Activated CD4-positive, alpha-beta memory T cell treated with anti-CD3 and anti-CD28 coated beads, Interleukin-2, amount 10 ng/mL, durations not matched to agents 7 days and 5 days (primary cell): Measurements from ENCODE around the gene CACNA2D3. TPM values are rescaled to one million over a fixed set of nuclear protein-coding genes. Genes with fewer than 3 reads are reported as not detected.
"Not testable (repeated sequence)": the region's sequence is repeated elsewhere in the genome, so short reads cannot be mapped to it uniquely, and the experiment has no call there.

ENCODE experiments used
- CTCF ChIA-PET: fragments of 350-600 bp; sonication (Branson Sonifier 250); formaldehyde crosslinking; loops from one replicate; lab custom pipeline; 2021; ENCODE audit warnings: antibody characterized with exemption, inconsistent platforms; lab: Charles Lee
- POLR2A ChIA-PET: fragments of 350-600 bp; sonication (Branson Sonifier 250); formaldehyde crosslinking; loops from one replicate; lab custom pipeline; 2021; ENCODE audit warnings: antibody characterized with exemption; lab: Charles Lee
- DNase-seq: peaks from one replicate; pipeline ENCODE4 v3.0.0-alpha.2; 2020
- H3K27ac Mint-ChIP-seq: one replicate; pipeline ENCODE4 v1.8.0; 2021; ENCODE audit warnings: mild to moderate bottlenecking, mixed read lengths
- H3K27me3 Mint-ChIP-seq: one replicate; pipeline ENCODE4 v1.8.0; 2021; ENCODE audit warnings: mixed read lengths
- H3K36me3 Mint-ChIP-seq: one replicate; pipeline ENCODE4 v1.8.0; 2021; ENCODE audit warnings: low read depth, mixed read lengths
- H3K4me1 Mint-ChIP-seq: one replicate; pipeline ENCODE4 v1.8.0; 2021; ENCODE audit warnings: mixed read lengths
- H3K4me3 Mint-ChIP-seq: one replicate; pipeline ENCODE4 v1.8.0; 2021; ENCODE audit warnings: mild to moderate bottlenecking, mixed read lengths
- H3K9me3 Mint-ChIP-seq: one replicate; pipeline ENCODE4 v1.8.0; 2021; ENCODE audit warnings: mixed read lengths
- total RNA-seq, 2 experiments: library from RNA; stranded (reverse); gene quantifications; one replicate each; pipeline ENCODE4 v1.2.3, GENCODE V29; 2021

Gene CACNA2D3
- total RNA-seq, 2 experiments from 2014 or later, result not detected

DNA sequence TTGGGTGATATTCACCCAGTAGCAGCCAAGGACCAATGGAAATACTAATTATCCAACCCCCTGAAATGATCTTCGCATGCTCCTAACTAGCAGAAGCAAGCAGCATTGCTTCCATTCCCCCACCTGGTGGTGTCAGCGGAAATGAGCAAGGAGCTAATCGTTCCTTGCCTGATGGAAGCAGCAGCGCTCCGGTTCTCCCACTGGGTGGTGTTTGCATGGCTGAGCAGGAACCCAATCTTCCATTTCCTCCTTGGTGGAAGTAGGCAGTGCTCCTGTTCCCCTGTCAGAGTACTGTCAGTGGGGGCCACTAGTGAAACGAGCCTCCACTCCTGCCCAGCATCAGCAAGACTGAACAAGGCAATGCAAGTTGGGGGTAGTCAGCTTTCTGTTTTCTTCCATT, 311.5 kb downstream of the CACNA2D3 start:
- H3K4me3 Mint-ChIP-seq, result no peak overlapping the region
- H3K4me1 Mint-ChIP-seq, result no peaks in the 10 kb centered on the region
- ChIA-PET CTCF (no interaction called here), POLR2A (no interaction called here)
- H3K9me3 Mint-ChIP-seq, result no peaks in the 10 kb centered on the region
- H3K27me3 Mint-ChIP-seq, result no peaks in the 10 kb centered on the region
- no peak for DNase-seq
- H3K27ac Mint-ChIP-seq, result no peak overlapping the region
- H3K36me3 Mint-ChIP-seq, result no peaks in the 10 kb centered on the region

DNA sequence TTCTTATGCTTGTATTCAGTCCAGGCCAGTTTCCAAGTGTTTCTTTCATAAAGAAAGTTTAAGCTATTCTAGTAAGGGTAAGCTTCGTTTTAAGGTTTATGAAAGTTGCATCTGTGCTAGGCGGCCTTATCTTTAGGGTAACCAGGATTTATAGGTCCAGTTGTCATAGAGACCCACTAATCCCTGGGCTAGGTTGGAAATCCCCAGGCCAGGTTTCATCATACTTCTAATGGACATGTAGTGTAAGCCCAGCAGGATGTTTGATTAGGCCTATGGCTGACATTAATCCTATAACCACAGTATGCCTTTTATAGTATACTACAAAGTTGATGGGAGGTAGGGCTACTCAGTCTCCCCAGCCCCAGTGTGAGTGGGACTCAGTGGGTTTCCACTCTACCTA, 312.4 kb downstream of the CACNA2D3 start:
- Mint-ChIP-seq H3K36me3 (no peaks in the 10 kb centered on the region), H3K27me3 (no peaks in the 10 kb centered on the region), H3K27ac (no peak overlapping the region), H3K4me1 (no peaks in the 10 kb centered on the region), H3K9me3 (no peaks in the 10 kb centered on the region), H3K4me3 (no peak overlapping the region)
- DNase-seq, result no peak
- POLR2A ChIA-PET, result no interaction called here
- CTCF ChIA-PET, result no interaction called here

DNA sequence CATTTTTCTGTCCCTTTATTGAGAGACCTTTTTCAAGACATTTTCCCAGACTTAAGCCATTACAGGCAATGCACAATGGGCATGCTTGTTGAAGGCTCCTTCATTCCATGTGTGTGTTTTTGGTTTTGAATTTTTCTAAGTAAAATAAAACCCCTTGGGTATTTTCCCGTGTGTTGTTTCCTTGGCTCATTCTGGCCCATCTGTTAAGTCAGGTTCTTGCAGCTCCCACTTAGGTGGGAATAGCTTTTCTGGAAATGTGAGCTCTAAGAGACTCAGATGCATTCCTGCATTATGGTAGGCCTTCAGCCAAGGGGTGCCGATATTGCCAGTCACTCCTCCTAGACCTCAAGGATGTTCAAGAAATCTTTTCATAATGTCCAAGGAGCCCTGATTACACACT, 314.9 kb downstream of the CACNA2D3 start:
- Mint-ChIP-seq H3K4me1 (no peaks in the 10 kb centered on the region), H3K27ac (no peak overlapping the region), H3K36me3 (no peaks in the 10 kb centered on the region), H3K27me3 (no peaks in the 10 kb centered on the region), H3K9me3 (no peaks in the 10 kb centered on the region), H3K4me3 (no peak overlapping the region)
- POLR2A ChIA-PET, result no interaction called here
- no peak for DNase-seq
- CTCF ChIA-PET, result no interaction called here

DNA sequence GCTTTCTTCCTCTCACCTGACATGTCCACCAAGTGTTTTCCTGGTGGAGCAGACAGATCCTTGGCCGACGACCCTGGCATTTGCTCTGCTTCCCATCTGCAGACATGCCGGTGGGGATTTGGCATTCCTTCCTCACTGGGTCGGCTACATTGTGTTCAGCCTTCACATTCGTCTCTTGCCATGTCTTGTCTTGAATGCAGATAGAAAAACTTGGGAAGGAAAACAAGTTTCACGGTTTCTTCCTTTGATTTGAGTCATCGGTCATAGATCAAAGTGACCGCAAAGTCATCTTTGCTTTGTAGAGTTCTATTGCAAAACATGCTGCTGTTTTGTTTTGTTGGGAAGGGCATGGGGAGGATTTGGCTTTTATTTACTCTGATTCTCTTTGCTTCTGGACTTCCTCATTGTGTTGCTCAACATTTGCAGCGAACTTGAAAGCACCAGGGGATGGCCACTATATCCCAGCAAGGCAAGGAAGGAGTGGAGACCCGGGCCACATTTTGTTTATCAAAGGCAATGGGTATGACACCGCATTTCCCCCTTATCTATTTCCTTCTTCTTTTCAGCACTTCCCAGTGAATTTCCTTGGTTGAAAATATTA, 321.3 kb downstream of the CACNA2D3 start:
- CTCF ChIA-PET, result no interaction called here
- POLR2A ChIA-PET, result no interaction called here
- no peaks in the 10 kb centered on the region for H3K36me3 Mint-ChIP-seq
- H3K27ac Mint-ChIP-seq, result no peak overlapping the region
- H3K4me3 Mint-ChIP-seq, result no peak overlapping the region
- DNase-seq, result no peak
- H3K27me3 Mint-ChIP-seq, result no peaks in the 10 kb centered on the region
- H3K4me1 Mint-ChIP-seq, result no peaks in the 10 kb centered on the region
- no peaks in the 10 kb centered on the region for H3K9me3 Mint-ChIP-seq

DNA sequence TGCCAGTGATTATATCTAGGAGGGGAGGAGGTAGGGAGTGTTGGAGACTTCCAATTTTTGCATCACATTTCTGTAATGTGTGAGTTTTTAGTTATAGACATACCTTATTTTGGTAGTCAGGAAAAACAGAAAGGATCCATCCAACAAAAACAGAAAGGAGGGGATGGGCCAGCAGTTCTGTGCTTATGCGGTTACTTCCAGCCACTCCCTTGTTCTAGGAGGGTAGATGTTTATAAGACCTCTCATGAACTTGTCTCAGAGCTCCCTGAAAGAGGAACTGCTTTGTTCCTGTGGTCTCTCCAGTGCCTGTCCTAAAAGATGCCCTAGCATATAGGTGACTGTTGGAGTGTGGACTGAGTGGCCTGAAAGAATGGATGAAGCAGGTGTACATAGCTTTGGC, 323.3 kb downstream of the CACNA2D3 start:
- Mint-ChIP-seq H3K27ac (no peak overlapping the region), H3K4me3 (no peak overlapping the region)
- POLR2A ChIA-PET, result no interaction called here

DNA sequence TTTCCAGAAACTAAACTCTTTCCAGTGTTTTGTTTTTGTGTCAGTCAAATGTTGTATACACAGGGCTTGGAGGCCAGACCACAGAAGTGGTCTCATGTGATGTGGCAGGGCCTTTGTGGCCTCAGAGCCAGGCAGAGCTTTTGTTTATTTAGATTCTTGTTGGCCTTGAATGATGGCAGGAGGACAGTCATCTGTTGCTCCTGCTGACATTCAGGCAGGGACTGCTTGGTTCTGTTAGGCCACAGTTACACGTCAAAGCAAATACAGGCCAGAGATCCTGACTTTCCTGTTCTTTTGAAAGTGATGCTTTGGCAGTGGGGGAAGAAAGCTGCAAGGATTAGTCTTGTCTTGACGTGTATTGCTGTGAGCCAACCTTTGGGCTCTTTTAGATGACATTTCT, 325.1 kb downstream of the CACNA2D3 start:
- H3K36me3 Mint-ChIP-seq, result no peaks in the 10 kb centered on the region
- CTCF ChIA-PET, result no interaction called here
- H3K4me3 Mint-ChIP-seq, result no peak overlapping the region
- no peaks in the 10 kb centered on the region for H3K4me1 Mint-ChIP-seq
- POLR2A ChIA-PET, result no interaction called here
- H3K27ac Mint-ChIP-seq, result no peak overlapping the region
- H3K27me3 Mint-ChIP-seq, result no peaks in the 10 kb centered on the region
- peaks cover 3% of the 10 kb centered on the region for H3K9me3 Mint-ChIP-seq
- no peak for DNase-seq

More for the DNA sequence above, 323.3 kb downstream of the CACNA2D3 start:
- H3K36me3 Mint-ChIP-seq, result no peaks in the 10 kb centered on the region
- H3K27me3 Mint-ChIP-seq, result no peaks in the 10 kb centered on the region
- H3K4me1 Mint-ChIP-seq, result no peaks in the 10 kb centered on the region
- no peak for DNase-seq
- no peaks in the 10 kb centered on the region for H3K9me3 Mint-ChIP-seq
- CTCF ChIA-PET, result no interaction called here

DNA sequence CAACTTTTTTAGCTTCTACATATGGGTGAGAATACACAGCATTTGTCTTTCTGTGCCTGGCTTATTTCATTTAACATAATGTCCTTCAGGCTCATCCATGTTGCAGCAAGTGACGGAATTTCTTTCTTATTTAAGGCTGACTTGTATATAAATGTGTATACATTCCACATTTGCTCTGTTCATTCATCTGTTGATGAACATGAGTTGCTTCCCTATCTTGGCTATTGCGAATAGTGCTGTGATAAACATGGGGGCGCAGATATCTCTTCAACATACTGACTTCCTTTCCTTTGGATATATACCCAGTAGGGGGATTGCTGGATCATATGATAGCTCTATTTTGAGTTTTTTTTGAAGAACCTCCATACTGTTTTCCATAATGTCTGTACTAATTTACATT, 332.5 kb downstream of the CACNA2D3 start:
- no peak for DNase-seq
- CTCF ChIA-PET, result no interaction called here
- Mint-ChIP-seq H3K36me3 (no peaks in the 10 kb centered on the region), H3K9me3 (peaks cover 10% of the 10 kb centered on the region), H3K4me1 (no peaks in the 10 kb centered on the region), H3K4me3 (no peak overlapping the region), H3K27me3 (no peaks in the 10 kb centered on the region), H3K27ac (no peak overlapping the region)
- POLR2A ChIA-PET, result no interaction called here

DNA sequence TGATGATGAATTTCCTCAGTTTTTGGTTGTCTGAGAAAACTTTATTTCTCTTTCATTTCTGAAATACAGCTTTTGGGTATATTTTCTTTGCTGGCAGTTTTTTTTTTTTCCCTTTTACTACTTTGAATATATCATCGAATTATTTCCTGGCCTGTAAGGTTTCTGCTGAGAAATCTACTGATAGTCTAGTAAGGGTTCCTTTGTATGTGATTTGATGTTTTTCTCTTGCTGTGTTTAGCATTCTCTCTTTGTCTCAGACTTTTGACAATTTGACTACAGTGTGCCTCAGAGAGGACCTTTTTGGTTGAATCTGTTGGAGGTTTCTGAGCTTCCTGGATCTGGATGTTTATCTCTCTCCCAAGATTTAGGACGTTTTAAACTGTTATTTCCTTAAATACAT, 336.0 kb downstream of the CACNA2D3 start:
- H3K9me3 Mint-ChIP-seq, result peaks cover 9% of the 10 kb centered on the region
- no peak overlapping the region for H3K27ac Mint-ChIP-seq
- POLR2A ChIA-PET, result no interaction called here

DNA sequence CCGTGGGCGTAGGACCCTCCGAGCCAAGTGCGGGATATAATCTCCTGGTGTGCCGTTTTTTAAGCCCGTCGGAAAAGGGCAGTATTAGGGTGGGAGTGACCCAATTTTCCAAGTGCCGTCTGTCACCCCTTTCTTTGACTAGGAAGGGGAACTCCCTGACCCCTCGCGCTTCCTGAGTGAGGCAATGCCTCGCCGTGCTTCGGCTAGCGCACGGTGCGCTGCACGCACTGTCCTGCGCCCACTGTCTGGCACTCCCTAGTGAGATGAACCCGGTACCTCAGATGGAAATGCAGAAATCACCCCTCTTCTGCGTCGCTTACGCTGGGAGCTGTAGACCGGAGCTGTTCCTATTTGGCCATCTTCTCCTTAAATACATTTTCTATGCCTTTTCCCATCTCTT, 342.2 kb downstream of the CACNA2D3 start:
- H3K27ac Mint-ChIP-seq, H3K4me1 Mint-ChIP-seq, DNase-seq, CTCF ChIA-PET, POLR2A ChIA-PET, H3K4me3 Mint-ChIP-seq, H3K27me3 Mint-ChIP-seq, H3K36me3 Mint-ChIP-seq: not testable (repeated sequence)
- H3K9me3 Mint-ChIP-seq, result peaks cover 17% of the 10 kb centered on the region

More for the DNA sequence above, 336.0 kb downstream of the CACNA2D3 start:
- CTCF ChIA-PET, result no interaction called here
- no peaks in the 10 kb centered on the region for H3K36me3 Mint-ChIP-seq
- no peaks in the 10 kb centered on the region for H3K27me3 Mint-ChIP-seq
- no peak overlapping the region for H3K4me3 Mint-ChIP-seq
- no peaks in the 10 kb centered on the region for H3K4me1 Mint-ChIP-seq
- DNase-seq, result no peak

DNA sequence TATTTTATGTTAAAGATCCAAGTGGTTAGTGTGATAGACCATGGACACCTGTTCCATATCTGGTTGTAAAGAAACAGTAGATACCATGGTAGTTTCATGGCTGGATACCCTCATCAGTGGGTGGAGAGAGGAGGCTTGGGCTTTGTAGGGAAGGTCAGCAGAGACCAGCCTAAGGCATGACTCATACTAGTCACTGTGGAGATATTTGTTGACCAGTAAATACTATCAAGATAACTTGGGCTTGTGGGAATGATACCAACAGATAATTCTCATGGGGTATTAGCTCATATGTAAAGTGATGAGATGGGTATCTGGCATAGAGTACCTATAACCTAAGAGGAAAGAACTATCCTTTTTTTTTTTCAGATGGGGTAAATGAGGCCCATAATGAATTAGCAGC, 354.5 kb downstream of the CACNA2D3 start:
- H3K27ac Mint-ChIP-seq, result no peak overlapping the region
- H3K27me3 Mint-ChIP-seq, result no peaks in the 10 kb centered on the region
- H3K36me3 Mint-ChIP-seq, result no peaks in the 10 kb centered on the region
- POLR2A ChIA-PET, result interaction anchor here (0.6 kb wide), 1 partner anchor 15 kb away, joined by 3 read pairs; no protein-coding TSS in a partner anchor
- no peak for DNase-seq
- CTCF ChIA-PET, result no interaction called here
- peaks cover 5% of the 10 kb centered on the region for H3K9me3 Mint-ChIP-seq
- no peak overlapping the region for H3K4me3 Mint-ChIP-seq
- no peaks in the 10 kb centered on the region for H3K4me1 Mint-ChIP-seq

DNA sequence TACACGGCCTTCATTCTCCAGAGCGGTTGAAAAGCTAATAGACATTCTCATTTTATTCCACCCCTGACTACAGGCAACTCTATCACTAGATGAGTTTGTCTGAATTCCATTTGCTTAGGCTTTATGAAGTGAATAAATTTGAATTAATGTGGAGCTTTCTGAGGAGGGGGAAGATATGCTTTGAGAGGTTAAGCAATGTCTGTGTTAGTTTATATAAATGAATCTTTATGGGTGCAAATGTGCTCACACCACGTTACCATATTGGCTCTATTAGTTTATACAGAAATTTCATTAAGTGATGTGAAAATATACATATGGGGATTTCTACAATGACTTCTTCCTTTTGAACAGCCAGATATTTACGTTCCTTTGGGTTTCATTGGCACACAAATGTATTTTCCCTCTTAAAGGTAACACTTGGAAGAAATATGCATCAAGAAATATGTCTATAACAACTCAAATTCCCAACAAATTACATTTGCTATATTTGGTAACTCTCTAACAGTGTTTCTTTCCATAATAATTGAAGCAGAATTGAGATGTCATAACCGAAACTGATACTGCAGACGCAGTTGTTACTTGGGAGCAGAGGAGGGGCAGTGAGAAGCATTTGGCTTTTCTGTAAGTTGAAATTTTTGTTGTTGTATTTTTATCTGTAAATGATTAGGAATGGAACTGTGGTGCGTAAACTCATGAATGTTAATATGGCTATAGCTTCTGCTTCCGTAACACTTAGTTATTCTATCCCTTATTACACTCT, 359.4 kb downstream of the CACNA2D3 start:
- peaks cover 7% of the 10 kb centered on the region for H3K9me3 Mint-ChIP-seq
- DNase-seq, result no peak
- POLR2A ChIA-PET, result no interaction called here
- H3K27ac Mint-ChIP-seq, result no peak overlapping the region
- H3K4me3 Mint-ChIP-seq, result no peak overlapping the region
- H3K4me1 Mint-ChIP-seq, result no peaks in the 10 kb centered on the region
- no peaks in the 10 kb centered on the region for H3K36me3 Mint-ChIP-seq
- no peaks in the 10 kb centered on the region for H3K27me3 Mint-ChIP-seq
- CTCF ChIA-PET, result no interaction called here

DNA sequence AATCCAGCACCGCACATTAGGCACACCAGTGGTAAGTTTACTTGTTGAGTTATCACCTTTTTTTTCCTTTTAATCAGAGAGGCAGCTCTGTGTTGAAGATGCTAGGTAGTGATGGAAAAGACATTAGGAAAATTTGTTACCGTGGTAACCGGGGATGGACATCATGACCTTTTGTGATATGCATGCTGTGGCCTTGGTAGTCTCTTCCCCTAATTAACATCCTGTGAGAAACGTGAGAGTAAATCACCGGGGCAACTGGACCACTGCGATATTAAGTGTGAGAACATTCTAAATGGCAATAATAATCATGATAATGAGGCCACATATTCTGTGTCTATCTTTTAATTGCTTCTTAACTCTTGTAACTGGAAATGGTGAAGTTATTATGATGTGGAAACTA, 362.0 kb downstream of the CACNA2D3 start:
- POLR2A ChIA-PET, result no interaction called here
- DNase-seq, result no peak
- no peak overlapping the region for H3K27ac Mint-ChIP-seq

DNA sequence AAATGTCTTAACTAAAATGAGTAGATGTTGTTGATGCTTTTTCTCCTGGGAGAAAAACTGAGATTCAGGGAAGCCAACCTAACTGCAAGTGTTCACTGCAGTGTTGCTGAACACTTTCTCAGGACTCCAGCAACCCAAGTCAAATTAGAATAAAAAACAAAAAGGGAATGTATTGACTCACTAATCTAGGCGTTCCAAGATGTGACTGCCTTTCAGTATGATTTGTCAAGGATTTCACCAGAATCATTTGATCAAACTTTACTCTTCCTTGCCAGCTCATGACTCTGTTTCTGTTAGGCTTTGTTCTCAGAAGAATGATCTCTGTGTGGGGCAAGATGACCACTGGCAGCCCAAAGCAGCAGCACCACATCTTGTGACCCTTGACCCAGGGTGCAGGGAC, 364.0 kb downstream of the CACNA2D3 start:
- no peak overlapping the region for H3K27ac Mint-ChIP-seq
- no peaks in the 10 kb centered on the region for H3K36me3 Mint-ChIP-seq
- ChIA-PET POLR2A (no interaction called here), CTCF (no interaction called here)
- H3K9me3 Mint-ChIP-seq, result peaks cover 9% of the 10 kb centered on the region
- no peaks in the 10 kb centered on the region for H3K4me1 Mint-ChIP-seq
- no peaks in the 10 kb centered on the region for H3K27me3 Mint-ChIP-seq
- no peak for DNase-seq
- no peak overlapping the region for H3K4me3 Mint-ChIP-seq

More for the DNA sequence above, 362.0 kb downstream of the CACNA2D3 start:
- no peaks in the 10 kb centered on the region for H3K36me3 Mint-ChIP-seq
- CTCF ChIA-PET, result no interaction called here
- H3K4me1 Mint-ChIP-seq, result no peaks in the 10 kb centered on the region
- no peak overlapping the region for H3K4me3 Mint-ChIP-seq
- H3K27me3 Mint-ChIP-seq, result no peaks in the 10 kb centered on the region
- H3K9me3 Mint-ChIP-seq, result peaks cover 4% of the 10 kb centered on the region

DNA sequence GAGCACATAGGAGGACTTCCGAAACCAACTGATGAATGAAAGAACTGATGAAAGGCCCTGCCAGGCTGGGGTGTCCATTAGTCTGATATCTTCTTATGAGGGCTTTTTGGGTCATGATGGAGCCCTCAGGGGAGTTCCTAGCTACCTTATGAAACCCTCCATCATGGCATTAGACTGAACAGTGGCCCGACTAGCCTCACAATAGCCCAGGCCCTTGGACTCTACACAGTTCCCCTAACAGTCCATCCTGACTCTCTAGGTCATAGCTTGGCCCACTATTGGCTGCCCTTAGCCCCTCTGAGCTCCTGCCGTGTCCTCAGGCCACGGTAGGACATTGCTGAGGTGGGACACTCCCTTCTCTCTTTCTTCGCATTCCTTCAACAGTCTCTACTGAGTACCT, 365.9 kb downstream of the CACNA2D3 start:
- H3K27me3 Mint-ChIP-seq, result no peaks in the 10 kb centered on the region
- no peaks in the 10 kb centered on the region for H3K4me1 Mint-ChIP-seq
- no peak for DNase-seq
- no peak overlapping the region for H3K27ac Mint-ChIP-seq
- ChIA-PET CTCF (no interaction called here), POLR2A (no interaction called here)
- H3K36me3 Mint-ChIP-seq, result no peaks in the 10 kb centered on the region
- peaks cover 9% of the 10 kb centered on the region for H3K9me3 Mint-ChIP-seq
- no peak overlapping the region for H3K4me3 Mint-ChIP-seq
